Mammary epithelial cell (primary cell): ENCODE measurements around the gene GFRA4.

Experiments
- CTCF ChIP-seq, 2 donors: IDR thresholded peaks in 1 of 2; conservative IDR thresholded peaks in 1 of 2; 2 replicates each; pipeline ENCODE4 v1.5.1; 2011 to 2012; ENCODE audit warnings: inconsistent platforms in 2 of 2, low read length in 2 of 2, mild to moderate bottlenecking in 2 of 2, control low read depth in 1 of 2, low read depth in 1 of 2; ENCODE audit not compliant: insufficient read depth in 1 of 2; ENCODE audit errors: extremely low read depth in 1 of 2
- EZH2 ChIP-seq: IDR thresholded peaks from 2 replicates; pipeline ENCODE4 v1.6.1; 2012; ENCODE audit warnings: low read length, inconsistent platforms, borderline replicate concordance

GRCh38 chr20:3613821-3614440 is 49.3 kb downstream of the GFRA4 start:
- TF ChIP-seq CTCF (conservative IDR thresholded peaks at IDR 0.05 in 1 of 2, IDR thresholded peaks at IDR 0.05 in 1 of 2; ENCODE audit: extremely low read depth in 1 of 2, insufficient read depth in 1 of 2, low read depth in 1 of 2, low read length in 2 of 2) (no peak), EZH2 (no peak)
